ENCODE measurements around the gene ZNF655. TPM values are rescaled to one million over a fixed set of nuclear protein-coding genes. Genes with fewer than 3 reads are reported as not detected.

ZNF655 gene
- total RNA-seq, 1 experiment from 2014 or later, result not detected

DNA sequence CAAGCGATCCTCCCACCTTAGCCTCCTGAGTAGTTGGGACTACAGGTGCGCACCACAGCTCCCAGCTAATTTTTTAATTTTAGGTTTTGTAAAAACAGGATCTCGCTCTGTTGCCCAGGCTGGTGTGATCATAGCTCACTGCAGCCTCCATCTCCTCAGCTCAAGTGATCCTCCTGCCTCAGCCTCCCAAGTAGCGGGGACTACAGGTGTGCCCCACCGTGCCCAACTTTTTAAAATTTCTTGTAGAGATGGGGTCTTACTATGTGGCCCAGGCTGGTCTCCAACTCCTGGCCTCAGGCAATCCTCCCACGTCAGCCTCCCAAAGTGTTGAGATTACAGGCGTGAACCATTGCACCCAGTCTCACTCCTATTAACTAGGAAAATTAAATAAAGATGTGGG lies 47.1 kb downstream of the ZNF655 start:
- Mint-ChIP-seq H3K36me3 (ENCODE audit: insufficient read depth, unreplicated experiment) (no peaks in the 10 kb centered on the region), H3K27ac (ENCODE audit: unreplicated experiment) (no peak overlapping the region), H3K27me3 (ENCODE audit: unreplicated experiment) (peaks cover 32% of the 10 kb centered on the region), H3K9me3 (ENCODE audit: low read depth, unreplicated experiment) (no peaks in the 10 kb centered on the region), H3K4me3 (ENCODE audit: low read depth, unreplicated experiment) (no peak overlapping the region), H3K4me1 (ENCODE audit: low read depth, unreplicated experiment) (no peaks in the 10 kb centered on the region)
- BruUV-seq (replicated peaks), result no TSS peak
- CTCF ChIA-PET, result no interaction called here
- TF ChIP-seq, protein P1, sequence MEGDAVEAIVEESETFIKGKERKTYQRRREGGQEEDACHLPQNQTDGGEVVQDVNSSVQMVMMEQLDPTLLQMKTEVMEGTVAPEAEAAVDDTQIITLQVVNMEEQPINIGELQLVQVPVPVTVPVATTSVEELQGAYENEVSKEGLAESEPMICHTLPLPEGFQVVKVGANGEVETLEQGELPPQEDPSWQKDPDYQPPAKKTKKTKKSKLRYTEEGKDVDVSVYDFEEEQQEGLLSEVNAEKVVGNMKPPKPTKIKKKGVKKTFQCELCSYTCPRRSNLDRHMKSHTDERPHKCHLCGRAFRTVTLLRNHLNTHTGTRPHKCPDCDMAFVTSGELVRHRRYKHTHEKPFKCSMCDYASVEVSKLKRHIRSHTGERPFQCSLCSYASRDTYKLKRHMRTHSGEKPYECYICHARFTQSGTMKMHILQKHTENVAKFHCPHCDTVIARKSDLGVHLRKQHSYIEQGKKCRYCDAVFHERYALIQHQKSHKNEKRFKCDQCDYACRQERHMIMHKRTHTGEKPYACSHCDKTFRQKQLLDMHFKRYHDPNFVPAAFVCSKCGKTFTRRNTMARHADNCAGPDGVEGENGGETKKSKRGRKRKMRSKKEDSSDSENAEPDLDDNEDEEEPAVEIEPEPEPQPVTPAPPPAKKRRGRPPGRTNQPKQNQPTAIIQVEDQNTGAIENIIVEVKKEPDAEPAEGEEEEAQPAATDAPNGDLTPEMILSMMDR (IDR thresholded peaks at IDR 0.05; ENCODE audit: unreplicated experiment), result no peak
- DNase-seq, result no peak
- intact Hi-C loops (cut with micrococcal nuclease; ENCODE audit: unreplicated experiment), result no loop called here

- CTCF ChIA-PET, result no interaction called here
- Mint-ChIP-seq H3K27ac (ENCODE audit: unreplicated experiment) (no peak overlapping the region), H3K27me3 (ENCODE audit: unreplicated experiment) (peaks cover 33% of the 10 kb centered on the region), H3K4me3 (ENCODE audit: low read depth, unreplicated experiment) (no peak overlapping the region), H3K4me1 (ENCODE audit: low read depth, unreplicated experiment) (no peaks in the 10 kb centered on the region), H3K36me3 (ENCODE audit: insufficient read depth, unreplicated experiment) (no peaks in the 10 kb centered on the region), H3K9me3 (ENCODE audit: low read depth, unreplicated experiment) (no peaks in the 10 kb centered on the region)
- intact Hi-C loops (cut with micrococcal nuclease; ENCODE audit: unreplicated experiment), result no loop called here
- no peak for DNase-seq
- BruUV-seq (replicated peaks), result no TSS peak
- TF ChIP-seq, protein P1 (IDR thresholded peaks at IDR 0.05; ENCODE audit: unreplicated experiment), result no peak
These were observed 48.1 kb downstream of the ZNF655 start for GRCh38 chr7:99606531-99606930.

GRCh38 chr7:99607548-99607947 lies 49.1 kb downstream of the ZNF655 start:
- Mint-ChIP-seq H3K36me3 (ENCODE audit: insufficient read depth, unreplicated experiment) (no peaks in the 10 kb centered on the region), H3K4me1 (ENCODE audit: low read depth, unreplicated experiment) (no peaks in the 10 kb centered on the region), H3K9me3 (ENCODE audit: low read depth, unreplicated experiment) (no peaks in the 10 kb centered on the region), H3K4me3 (ENCODE audit: low read depth, unreplicated experiment) (no peak overlapping the region), H3K27me3 (ENCODE audit: unreplicated experiment) (peaks cover 43% of the 10 kb centered on the region), H3K27ac (ENCODE audit: unreplicated experiment) (no peak overlapping the region)
- intact Hi-C loops (cut with micrococcal nuclease; ENCODE audit: unreplicated experiment), result no loop called here
- no peak for DNase-seq
- TF ChIP-seq, protein P1 (IDR thresholded peaks at IDR 0.05; ENCODE audit: unreplicated experiment), result no peak
- CTCF ChIA-PET, result no interaction called here
- BruUV-seq (replicated peaks), result no TSS peak

DNA sequence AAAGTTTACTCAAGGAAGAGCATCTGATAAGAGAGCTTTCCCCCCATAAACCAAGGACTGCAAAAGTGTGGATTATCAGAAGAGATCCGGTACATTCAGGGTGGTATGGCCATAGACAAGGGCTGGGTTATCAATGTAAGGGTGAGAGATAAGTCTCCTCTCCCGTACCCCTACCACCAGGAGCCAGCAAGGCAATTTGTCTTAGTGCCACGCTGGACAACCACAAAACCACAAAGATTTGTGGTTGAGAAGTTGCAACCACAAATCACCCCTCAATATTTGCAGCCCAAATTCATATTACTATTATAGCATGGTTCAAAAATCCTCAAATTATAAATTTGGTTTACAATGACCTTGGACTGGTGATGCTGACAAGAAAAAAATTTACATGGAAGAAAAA lies 56.1 kb downstream of the ZNF655 start:
- Mint-ChIP-seq H3K27ac (ENCODE audit: unreplicated experiment) (no peak overlapping the region), H3K4me1 (ENCODE audit: low read depth, unreplicated experiment) (peaks cover 33% of the 10 kb centered on the region), H3K36me3 (ENCODE audit: insufficient read depth, unreplicated experiment) (peaks cover 26% of the 10 kb centered on the region), H3K9me3 (ENCODE audit: low read depth, unreplicated experiment) (no peaks in the 10 kb centered on the region), H3K4me3 (ENCODE audit: low read depth, unreplicated experiment) (no peak overlapping the region), H3K27me3 (ENCODE audit: unreplicated experiment) (peaks cover 32% of the 10 kb centered on the region)
- CTCF ChIA-PET, result no interaction called here
- BruUV-seq (replicated peaks), result no TSS peak
- no peak for DNase-seq
- TF ChIP-seq, protein P1 (IDR thresholded peaks at IDR 0.05; ENCODE audit: unreplicated experiment), result no peak
- intact Hi-C loops (cut with micrococcal nuclease; ENCODE audit: unreplicated experiment), result loop anchor here (10.0 kb wide), 1 partner anchor 120 kb away; no protein-coding TSS in a partner anchor

All from Calu3 (cell line).